ENCODE measurements around the gene UNC13A.

GRCh38 chr19:17687141-17687856 is 855 bp downstream of the UNC13A start:
- TF ChIP-seq CTCF (conservative IDR thresholded peaks at IDR 0.05; ENCODE audit: low read depth, low read length): no peak
- TF ChIP-seq EZH2 (IDR thresholded peaks at IDR 0.05; ENCODE audit: borderline replicate concordance, low read depth, low read length, poor library complexity, severe bottlenecking): no peak
